HG03135 (cell line): ENCODE data around the gene TLE6.
"Not testable (repeated sequence)": the region's sequence is repeated elsewhere in the genome, so short reads cannot be mapped to it uniquely, and the experiment has no call there.

Source experiments
- ATAC-seq: cut with Tn5 transposase; IDR thresholded peaks from one replicate; pipeline ENCODE4 v1.9.1; 2021; ENCODE audit warnings: mild to moderate bottlenecking, moderate library complexity; ENCODE audit not compliant: unreplicated experiment

The TLE6 gene

DNA sequence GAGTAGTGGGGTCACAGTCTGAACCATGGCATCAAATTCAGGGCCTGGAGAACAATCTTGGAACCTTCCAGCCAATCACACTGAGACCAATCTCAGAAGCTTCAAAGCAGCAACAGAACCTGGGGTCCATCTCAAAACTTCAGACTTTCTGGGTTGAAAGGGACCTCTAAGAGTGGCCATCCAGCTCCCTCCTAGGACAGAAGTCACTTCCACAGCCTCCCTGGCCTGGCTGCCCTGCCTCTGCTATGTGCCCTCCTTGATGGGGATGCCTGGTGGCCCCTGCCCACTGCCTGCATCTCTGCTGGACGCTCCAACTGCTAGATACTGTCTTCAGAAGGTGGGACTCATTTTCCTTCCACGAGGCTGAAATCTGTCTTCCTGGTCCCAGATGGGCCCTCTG, 49.9 kb downstream of the TLE6 start:
- ATAC-seq, result no peak

DNA sequence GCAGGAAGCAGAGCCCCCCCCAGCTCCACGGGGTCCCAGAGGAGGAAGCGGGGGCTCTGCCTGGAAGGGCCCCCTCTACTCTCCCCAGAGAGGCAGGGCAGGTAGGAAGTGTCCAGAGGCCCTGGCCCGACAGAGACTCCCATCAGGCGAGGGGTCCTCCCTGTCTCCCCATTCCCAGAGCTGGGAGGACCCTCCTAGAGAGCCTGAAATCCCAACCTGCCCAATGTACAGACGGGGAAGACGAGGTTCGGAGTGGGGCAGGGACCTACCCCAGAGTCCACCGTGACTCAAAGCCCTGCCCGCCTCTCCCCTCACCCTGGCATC, 50.6 kb downstream of the TLE6 start:
- ATAC-seq, result no peak

DNA sequence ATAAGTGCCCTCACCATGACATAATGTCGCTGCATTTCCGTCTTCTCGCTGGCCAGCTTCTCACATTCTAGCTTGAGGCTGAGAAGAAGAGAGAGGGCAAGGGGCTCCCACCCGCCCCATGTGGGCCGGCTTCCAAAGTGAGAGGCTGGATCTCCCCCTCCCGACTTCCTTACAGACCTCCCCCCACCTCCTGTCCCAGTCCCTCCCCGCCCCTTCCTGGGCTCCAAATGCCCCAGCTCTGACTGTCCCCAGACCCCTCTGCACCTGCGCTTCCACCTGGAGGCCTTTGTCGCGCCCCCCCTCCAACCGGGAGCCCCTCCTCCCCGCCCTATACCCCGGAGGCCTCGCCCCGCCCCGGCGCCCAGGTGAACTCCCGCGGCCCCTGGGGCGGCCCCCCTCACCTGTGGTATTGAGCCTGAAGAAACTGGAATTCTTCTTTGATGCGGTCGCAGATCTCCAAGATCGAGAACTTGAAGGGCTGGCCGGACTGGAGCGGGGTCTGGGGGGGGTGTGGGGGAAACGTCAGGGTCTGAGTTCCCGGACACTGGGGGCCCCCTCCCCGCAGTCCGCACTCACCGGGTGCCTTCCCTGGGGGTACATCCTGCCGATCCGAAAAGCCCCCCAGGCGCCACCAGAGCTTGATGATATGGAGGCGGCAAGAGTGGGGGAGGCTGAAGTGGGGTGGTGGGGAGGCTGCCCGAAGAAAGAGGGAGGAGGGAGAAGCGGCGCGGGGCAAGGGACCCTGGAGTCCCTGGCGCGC, 51.1 kb downstream of the TLE6 start:
- no peak for ATAC-seq

DNA sequence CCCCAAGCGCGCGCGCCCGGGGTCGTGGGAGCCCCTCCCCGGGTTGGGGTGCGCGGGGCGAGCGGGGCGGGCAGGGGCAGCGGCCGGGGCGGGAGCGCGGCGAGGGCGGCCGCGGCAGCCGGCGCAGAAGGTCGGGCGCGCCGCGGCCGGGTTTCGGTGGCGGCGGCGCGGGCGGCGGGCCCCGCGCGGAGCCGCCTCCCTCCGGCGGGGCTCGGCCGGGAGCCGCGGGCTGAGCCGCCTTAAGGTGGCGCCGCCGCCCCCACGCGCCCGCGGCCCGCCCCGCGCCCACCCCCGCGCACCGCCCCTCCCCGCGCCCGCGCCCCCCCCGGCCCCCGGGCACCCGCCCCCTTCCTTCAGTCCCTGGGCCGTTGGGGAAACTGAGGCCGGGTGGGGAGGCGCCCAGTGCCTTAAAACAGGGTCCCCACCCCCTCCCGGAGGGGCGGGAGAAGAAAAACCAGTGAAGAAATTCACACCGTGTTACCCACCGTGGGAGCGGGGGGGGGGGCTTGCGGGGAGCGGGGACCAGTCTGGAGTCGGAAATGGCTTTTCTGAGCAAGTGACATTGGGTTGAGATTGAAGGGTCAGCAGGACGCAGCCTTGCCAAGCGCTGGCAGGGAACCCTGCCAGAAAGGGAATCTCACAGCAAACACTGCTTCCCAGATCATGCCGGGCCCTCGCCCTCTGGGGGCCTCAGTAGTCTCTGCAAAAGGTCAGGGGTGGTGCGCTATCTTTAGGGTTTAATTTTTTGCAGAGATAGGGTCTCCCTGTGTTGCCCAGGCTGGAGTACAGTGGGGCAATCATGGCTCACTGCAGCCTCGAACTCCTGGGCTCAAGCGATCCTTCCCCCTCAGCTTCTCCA, 51.9 kb downstream of the TLE6 start, which contains the start of gene TLE2:
TSS of gene TLE2 (minus strand) at position 216 of the 859 bp plus-strand sequence. CDS start 376 bp downstream, outside the sequence.
- ATAC-seq, result no peak

DNA sequence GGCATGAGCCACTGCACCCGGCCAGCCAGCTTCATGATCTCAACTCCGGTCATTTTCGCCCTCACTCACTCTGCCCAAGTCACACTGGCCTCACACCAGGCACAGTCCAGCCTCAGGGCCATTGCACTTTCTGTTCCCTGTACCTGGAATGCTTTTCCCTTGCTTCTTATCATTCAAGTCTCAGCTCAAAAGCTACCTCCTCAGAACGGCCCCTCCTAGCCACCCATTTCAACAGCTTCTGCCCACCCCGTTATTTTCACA, 54.2 kb downstream of the TLE6 start:
- no peak for ATAC-seq

DNA sequence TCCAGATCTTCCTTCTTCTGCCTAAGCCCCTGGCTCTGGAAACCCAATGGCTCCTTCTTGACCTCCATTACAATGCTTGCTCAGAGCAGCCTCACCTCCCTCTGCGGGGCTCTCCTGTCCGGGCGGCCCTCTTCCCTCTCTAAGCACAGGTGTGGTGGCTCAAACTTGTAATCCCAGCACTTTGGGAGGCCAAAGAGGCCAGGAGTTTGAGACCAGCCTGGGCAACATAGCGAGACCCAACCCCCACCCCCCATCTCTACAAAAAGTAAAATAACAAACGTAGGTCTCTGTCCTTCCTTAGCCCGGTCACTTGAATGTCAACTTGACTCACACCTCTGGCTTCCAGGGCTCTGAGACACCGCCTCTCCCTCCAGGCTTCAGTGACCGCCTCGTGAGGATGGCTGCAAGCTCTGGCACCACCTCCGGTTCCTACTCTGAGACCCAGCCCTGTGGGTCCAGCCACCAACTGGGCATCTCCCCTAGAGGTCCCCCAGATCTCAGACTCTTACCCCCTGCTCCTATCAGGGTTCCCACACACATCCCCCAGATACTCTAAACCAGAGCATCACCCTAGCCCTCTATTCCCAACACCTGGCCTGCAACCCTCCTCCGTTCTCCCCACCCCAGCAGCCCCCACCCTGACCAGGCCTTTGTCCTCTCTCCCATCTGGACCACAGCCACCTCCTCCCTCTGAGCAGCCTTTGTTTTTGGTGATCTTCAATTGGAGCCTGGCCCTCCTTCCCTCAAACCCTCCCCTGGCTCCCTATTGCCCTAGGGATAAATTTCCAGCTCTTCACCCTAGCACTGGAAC, 56.4 kb downstream of the TLE6 start:
- ATAC-seq, result no peak

DNA sequence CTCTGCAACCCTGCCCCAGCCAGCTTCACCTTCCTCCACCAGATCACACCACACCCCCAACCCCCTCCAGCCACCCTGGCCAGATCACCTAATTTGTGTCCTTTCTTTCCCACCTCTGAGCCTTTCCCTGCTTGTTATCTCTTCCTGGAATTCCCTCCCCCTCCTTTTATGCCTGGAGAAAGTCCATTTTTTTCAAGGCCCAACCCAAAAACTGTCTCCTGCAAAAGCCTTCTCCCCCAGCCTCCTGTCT, 57.0 kb downstream of the TLE6 start:
- no peak for ATAC-seq

DNA sequence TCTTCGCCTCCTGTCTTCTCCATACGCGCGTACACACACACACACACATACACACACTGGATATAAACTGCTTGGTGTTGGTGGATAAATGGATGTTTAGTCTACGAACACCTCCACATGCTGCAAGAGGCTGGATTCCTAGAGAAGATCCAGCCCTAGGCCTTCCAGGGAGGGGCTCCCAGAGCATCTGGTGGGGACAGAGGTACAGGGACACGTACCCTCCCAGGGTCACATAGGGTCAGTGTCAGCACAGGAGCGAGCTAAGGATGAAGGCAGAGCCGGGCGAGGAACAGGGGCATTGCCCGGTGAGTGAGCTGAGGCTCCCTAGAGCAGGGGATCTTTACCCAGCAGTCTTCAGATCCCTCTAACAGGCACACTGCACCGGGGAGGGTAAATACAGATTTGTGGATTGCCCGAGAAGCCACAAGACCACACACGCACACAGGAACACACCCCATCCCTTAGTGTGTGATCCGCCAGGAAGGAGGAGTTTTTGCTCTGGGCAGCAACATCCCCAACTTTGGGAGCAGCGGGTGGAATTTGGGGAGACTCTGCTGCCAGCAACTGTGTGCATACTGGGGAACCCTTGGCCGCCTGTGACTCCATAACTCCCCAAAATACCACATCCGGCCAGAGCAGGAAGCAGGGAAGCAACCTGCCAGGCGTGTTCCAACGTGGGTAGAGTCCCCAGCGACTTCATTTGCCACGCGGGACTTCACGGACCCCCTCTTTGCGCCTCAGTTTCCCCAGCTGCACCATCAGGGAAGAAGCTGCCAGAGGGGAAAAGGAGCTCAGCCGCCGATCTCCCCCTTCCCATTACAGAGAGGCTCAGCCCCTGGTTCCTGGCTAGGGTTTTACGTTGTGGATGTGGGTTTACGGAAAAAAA, 57.5 kb downstream of the TLE6 start:
- no peak for ATAC-seq

DNA sequence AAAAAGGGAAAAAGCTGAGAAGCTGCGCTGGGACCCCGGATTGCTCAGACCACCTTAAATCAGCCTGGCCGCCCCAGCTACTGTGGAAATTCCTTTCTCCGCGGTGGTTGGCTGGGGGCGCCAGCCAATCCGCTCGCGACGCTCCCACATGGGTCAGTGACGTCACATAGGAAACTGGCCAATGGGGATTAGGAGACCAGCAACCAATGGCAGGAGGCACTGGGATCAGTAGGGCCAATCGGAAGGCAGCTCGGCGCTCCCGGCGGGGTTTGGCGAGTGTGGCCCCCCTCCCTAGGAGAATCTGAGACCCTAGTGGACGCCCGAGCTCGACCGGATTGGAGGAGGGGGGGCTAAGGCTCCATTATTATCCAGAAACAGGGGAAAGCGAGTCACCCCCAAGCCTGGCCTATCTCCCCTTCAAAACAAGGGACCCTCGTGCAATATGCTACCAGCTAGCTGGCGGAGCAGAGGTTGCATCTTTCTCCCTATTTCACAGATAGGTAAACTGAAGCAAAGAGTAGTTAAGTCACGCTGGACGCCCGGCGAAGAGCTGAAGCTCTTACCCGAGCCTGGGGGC, 58.3 kb downstream of the TLE6 start:
- ATAC-seq, result peak; percentile 72

DNA sequence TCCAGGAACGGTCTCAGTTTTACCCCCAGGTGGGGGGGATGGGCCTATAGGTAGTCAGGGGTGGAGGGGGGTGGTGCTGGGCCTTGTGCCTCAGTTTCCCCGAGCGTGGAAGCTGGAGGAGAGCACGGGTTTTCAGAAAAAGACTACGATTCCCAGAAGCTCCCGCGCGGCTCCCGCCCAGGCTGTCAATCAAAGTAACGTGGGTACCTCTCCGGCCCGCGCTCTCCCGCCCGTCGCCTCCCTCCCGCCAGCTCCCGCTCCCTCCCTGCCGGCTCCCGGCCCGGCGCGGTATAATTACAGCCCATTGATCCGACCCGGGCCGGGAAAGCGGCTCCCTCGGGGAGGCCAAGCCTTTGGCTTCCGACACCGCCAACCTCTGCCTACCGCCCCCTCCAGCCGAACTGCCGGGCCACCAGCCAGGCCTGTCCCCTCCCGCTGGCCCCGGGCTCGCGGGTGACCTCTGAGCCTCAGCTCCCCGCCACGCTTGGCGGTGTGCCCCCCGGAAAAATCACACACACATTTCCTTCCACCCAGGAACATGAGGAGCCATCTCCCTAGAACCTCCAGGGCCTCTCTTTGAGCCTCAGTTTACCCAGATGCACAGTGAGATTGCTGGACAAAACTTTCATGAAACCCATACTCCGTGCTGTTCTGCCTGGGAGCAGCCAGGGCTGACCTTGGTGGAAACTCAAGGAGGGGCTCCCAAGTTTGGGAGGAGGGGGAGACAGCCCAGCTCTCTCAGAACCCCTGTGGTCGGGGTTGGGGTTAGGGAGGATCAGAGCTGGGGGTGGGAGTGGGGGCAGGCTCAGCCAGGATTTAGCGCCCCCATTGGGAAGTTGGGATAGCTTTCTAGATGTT, 59.0 kb downstream of the TLE6 start:
- peak; percentile 48 for ATAC-seq

DNA sequence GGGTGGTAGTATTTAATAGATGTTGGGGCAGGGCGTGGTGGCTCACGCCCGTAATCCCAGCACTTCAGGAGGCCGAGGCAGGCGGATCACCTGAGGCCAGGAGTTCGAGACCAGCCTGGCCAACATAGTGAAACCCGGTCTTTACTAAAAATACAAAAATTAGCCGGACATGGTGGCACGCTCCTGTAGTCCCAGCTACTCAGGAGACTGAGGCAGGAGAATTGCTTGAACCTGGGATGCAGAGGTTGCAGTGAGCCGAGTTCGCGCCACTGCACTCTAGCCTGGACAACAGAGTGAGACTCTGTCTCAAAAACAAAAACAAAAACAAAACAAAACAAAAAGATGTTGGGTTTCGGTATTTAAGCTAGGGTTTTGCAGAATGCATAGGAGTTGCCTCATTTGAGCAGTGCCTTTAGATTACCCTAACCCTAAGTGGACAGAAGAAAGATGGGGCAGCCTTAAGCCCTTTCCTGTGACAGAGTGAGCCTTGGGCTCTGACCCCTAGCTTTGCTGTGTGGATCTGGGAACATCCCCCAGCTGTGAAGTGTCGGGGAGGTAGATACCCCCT, 59.7 kb downstream of the TLE6 start:
- not testable (repeated sequence) for ATAC-seq

DNA sequence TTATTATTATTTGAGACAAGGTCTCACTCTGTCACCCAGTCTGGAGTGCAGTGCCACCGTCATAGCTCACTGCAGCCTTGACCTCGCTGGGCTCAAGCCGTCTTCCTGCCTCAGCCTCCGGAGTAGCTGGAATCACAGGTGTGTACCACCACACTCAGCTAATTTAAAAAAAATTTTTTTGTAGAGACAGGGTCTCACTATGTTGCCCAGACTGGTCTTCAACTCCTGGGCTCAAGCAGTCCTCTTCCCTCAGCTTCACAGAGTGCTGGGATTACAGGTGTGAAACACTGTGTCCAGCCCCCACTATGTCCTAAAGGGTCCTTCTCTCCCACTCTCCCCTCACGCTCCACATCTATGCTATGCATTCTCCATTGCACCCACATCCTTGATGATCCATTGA, 60.9 kb downstream of the TLE6 start:
- ATAC-seq, result no peak

DNA sequence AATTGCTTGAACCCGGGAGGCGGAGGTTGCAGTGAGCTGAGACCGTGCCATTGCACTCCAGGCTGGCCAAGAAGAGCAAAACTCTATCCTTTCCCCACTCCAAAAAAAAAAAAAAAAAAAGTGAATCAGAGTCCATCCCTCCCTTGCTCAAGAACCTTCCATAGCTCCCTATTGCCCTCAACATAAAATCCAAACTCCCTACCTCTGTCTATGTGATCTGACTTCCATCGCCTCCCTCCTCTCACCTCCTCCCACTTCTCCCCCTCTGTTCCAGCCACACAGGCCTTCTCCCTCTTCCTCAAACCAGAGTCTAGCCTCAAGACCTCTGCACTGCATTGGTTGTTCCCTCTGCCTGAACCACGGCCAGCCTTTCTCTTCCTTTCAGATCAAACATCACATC, 61.8 kb downstream of the TLE6 start:
- no peak for ATAC-seq

DNA sequence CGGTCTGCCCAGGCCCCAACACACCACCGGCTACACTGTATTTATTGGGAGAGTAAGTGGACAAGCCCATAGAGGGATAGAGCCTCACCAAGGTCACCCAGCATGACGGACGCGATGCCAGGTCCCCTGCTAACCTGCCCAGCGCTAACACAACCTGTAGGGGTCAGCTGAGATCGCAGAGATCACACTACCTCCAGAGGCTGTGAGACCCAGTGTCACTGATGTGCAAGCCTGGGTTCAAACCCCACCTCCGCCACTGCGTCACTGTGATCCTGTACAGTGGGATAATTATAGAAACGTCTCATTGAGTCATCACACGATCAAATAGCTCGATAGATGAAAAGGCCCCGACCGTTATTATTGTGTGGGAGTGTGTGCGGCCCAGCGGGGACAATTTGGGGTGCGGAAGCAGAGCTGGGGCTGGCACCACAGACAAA, 62.3 kb downstream of the TLE6 start:
- no peak for ATAC-seq

DNA sequence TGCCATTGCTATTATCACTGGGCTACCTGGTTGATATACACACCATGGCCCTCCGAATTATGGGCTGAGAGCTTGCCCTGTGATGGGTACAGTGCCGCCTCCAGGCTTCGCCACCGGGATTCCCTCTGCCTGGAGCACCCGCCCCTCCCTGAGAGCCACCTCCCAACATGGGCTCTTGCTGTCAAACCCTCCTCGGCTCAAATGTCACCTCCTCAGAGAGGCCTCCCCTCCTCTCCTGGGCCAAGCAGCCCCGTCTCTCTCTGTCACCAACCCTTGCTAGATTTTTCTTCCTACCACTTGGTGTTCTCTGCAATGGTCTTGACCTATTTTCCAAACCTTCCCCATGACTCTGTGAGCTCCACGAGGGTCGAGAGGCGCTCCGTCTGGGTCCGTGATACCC, 64.0 kb downstream of the TLE6 start:
- ATAC-seq, result no peak

DNA sequence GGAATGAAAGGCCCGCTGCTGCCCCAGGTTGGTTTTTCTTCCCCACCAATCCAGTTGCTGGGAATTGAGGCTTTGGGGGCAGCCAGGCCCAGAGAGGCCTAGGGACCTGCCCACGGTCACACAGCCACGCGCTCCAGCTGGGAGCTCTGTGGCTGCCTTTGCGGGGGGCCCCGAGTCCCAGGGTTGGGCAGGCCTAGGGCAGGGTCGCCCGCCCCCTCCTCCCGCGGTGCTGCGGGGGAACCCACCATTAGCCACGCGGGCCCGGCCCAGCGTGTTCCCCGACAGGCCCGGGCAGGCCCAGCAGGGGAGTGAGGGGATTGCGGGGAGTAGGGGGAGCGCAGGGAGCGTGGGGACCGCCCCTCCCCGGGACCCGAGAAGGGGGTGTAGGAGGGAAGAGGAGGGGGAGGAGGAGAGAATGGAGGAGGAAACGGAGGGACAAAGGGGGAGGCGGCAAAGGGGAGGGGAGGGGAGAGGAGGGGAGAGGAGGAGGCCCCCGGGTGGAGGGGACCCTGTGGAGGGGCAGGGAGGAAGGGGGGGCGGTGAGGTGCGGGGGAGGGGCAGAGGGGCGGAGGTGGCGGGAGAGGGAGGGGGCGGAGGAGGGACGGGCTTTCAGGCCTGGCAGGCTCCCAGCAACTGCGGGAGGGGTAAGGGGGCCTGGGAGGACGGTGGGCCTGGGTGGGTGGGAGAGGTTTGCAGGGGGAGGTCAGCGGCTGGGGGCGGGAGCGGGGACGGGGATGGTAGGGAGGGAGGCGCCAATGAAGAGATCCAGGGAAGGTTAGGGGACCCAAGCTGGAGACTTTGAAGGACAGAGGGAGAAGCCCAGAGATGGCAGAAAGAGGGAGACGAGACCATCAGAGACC, 64.6 kb downstream of the TLE6 start:
- ATAC-seq, result no peak

DNA sequence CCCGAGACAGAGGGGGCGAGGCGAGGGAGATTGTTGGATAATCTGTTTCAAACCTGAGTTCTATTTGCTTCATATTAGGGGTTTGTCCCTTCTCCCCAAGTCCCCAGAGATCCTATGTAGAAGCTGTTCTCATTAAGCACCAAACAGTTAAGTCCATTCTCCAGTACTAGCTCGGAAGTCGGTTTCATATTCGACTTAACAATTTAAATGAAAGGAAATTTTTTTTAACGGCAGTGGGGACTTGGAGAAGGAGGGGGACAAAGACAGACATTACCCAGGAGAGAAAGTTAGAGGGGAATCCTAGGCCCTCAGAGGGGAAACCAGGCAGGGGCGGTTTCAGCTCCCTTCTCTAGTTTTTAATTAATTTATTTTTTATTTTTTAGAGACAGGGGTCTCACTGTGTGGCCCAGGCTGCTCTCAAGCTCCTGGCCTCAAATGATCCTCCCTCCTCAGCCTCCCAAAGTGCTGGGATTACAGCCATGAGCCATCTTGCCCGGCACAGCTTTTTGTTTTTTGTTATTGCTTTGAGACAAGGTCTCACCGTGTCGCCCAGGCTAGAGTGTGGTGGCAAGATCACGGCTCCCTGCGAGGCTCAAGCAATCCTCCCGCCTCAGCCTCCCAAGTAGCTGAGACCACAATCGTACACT, 65.4 kb downstream of the TLE6 start:
- ATAC-seq, result no peak
